ENCODE data around the gene TRAPPC10. TPM values are rescaled to one million over a fixed set of nuclear protein-coding genes. Genes with fewer than 3 reads are reported as not detected.

Gene TRAPPC10
- total RNA-seq, 1 donor, result 25.3 TPM

DNA sequence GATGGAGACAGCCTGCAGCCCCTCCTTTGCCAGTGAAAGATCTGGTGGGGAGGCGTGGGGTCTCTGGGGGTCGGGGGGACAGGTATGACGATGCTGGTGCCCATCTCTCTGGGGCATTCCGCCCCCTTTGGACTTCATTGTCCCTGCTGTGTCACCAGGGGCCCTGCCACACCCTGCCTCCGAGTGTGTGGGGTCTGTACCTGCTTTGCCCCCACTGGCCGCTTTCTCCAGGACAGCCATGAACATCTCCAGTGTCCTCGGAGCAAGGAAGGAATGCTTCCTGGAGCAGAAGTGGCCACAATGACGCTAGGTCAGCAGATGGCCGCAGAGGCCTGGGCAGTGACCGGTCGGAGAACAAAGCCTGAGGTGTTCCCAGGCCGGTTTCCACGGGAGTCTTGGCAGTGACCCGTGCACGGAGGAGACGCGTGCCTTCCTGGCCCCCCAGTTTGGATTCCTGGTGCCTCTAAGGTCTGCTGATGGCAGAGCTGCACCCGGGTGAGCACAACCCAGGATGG is 18.6 kb upstream of the TRAPPC10 start:
- H3K4me3 ChIP-seq (ENCODE audit: low read depth, low read length), result no peak overlapping the region
- TF ChIP-seq CTCF (IDR thresholded peaks at IDR 0.05; ENCODE audit: insufficient read depth, low read length), result no peak
- DNase-seq (ENCODE audit: low read depth), result no peak

DNA sequence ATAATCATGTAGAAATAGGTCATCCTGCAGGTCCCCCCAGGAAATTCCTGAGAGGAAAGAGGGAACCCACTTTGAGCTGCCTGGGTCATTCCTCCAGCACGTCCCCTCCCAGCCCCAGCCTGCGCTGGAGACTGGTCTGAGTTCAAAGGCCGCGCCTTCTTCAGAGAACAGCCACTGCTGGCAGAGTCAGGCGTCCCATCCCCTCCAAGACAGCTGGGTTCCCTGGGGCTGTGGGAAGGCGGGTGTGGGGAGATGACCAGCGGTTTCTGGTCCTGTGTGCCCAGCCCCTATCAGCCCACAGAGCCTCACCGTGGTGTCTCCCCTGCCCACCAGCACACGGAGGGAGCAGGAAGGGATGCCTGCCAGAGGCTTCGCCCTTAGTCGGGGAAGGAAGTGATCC is 18.0 kb upstream of the TRAPPC10 start:
- no peak for DNase-seq (ENCODE audit: low read depth)
- no peak for TF ChIP-seq CTCF (IDR thresholded peaks at IDR 0.05; ENCODE audit: insufficient read depth, low read length)
- no peak overlapping the region for H3K4me3 ChIP-seq (ENCODE audit: low read depth, low read length)

DNA sequence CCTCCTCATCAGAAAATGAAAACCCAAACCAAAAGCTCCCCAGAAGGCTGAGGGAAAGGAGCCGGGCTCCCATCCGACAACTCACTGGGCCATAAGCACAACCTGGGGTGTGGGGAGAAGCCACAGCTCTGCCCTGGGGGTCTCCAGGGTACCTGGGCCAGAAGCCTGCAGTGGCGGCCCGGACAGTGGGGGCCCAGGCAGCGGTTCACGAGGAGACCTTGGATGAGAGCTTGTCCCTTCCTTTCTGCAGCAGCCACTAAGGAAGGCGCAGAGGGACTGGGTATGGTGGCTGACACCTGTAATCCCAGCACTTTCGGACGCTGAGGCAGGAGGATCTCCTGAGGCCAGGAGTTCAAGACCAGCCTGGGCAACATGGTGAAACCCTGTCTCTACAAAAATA is 17.5 kb upstream of the TRAPPC10 start:
- TF ChIP-seq CTCF (IDR thresholded peaks at IDR 0.05; ENCODE audit: insufficient read depth, low read length), result no peak
- H3K4me3 ChIP-seq (ENCODE audit: low read depth, low read length), result no peak overlapping the region
- no peak for DNase-seq (ENCODE audit: low read depth)

DNA sequence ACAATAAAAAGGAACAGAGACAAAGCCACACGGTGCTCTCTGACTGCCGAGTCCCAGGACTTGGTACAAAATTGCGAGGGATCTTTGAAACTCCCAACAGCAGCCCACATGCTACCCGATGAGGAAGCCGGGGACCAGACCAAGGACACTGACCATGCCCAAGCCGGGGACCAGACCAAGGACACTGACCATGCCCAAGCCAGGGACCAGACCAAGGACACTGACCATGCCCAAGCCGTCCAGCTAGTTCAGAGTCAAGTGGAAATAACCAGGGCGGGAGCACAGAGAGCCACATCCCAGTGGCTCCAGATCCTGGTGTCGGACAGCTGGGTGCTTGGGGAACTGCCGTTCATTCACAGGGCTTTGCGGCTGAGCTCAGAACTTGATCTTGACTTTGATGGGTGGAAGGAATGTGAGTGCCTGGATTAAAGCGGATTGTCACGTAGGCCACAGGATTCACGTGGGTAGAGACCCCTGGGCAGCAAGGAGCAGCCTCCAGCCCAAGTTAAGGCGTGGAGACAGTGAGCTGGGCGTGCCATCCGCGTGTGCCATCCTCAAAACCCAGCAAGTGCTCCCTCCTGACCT is 16.5 kb upstream of the TRAPPC10 start:
- no peak for TF ChIP-seq CTCF (IDR thresholded peaks at IDR 0.05; ENCODE audit: insufficient read depth, low read length)
- H3K4me3 ChIP-seq (ENCODE audit: low read depth, low read length), result no peak overlapping the region
- no peak for DNase-seq (ENCODE audit: low read depth)

- no peak overlapping the region for H3K4me3 ChIP-seq (ENCODE audit: low read depth, low read length)
- no peak for TF ChIP-seq CTCF (IDR thresholded peaks at IDR 0.05; ENCODE audit: insufficient read depth, low read length)
- DNase-seq (ENCODE audit: low read depth), result no peak
Observed at GRCh38 chr21:43997766-43998742, 14.1 kb upstream of the TRAPPC10 start.

DNA sequence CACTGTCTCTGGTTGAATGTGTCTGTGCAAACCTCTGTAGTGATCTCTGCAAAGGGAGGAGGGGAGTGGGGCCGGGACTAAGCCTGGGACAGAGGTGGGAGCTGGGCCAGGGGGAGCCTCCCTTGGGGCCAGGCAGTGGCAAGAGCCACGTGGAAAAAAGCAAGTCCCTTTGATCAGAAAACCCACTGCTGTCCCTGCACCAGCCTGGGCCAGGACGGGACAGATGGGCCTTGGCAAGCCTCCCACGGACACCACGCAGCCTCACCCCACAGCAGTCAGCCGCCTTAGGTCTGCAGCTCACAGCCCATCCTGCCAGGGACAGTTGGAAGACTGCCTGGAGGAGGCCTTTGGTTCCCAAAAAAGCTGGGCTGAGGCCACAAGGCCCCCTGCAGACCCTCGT is 11.7 kb upstream of the TRAPPC10 start:
- DNase-seq (ENCODE audit: low read depth), result no peak
- no peak for TF ChIP-seq CTCF (IDR thresholded peaks at IDR 0.05; ENCODE audit: insufficient read depth, low read length)
- H3K4me3 ChIP-seq (ENCODE audit: low read depth, low read length), result no peak overlapping the region

All from fibroblast of the aortic adventitia (primary cell).